GM19467 (cell line): ENCODE data around the gene GAS1.

Experiments used
- ATAC-seq: cut with Tn5 transposase; IDR thresholded peaks from one replicate; pipeline ENCODE4 v1.9.1; 2021; ENCODE audit warnings: mild to moderate bottlenecking, moderate library complexity; ENCODE audit not compliant: unreplicated experiment

Gene GAS1

DNA sequence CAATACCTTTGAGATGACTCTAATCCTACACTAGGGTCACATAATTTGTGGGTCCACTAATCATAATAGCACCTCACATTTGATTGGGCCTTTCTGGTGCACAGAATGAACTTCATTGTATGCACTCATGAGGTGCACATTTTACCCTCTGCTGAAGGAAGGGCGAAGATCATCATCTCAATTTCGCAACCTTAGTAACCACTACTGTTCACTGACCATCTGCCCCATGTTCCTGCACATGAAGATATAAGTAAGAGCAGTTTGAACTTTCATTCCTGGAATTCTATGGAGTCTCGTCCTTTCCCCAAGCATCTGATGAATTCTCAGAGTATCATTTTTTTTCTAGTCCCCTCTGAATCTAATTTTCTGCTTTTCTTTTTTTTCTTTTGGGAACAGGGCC is 21.2 kb downstream of the GAS1 start:
- ATAC-seq: no peak

- no peak for ATAC-seq
These were observed 21.6 kb downstream of the GAS1 start for GRCh38 chr9:86925686-86926085.

DNA sequence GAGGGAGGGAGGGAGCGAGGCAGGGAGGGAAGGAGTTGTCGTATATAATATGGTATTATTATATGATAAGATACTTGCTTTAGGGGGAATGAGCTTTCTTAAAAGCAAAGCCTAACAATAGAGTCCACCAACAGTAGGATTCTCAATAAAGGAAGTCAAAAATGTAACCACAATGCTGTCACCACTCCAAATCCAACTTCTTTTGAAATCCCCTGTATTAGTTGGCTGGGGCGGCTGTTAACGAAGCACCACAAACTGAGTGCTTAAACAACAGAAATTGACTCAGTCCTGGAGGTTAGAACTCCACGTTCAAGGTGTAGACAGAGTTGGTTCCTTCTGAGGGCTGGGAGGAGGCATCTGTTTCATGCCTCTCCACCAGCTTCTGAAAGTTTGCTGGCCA is 23.1 kb downstream of the GAS1 start:
- ATAC-seq: no peak

GRCh38 chr9:86921151-86921923 is 26.0 kb downstream of the GAS1 start:
- ATAC-seq: no peak

GRCh38 chr9:86918556-86918955 is 28.8 kb downstream of the GAS1 start:
- no peak for ATAC-seq

DNA sequence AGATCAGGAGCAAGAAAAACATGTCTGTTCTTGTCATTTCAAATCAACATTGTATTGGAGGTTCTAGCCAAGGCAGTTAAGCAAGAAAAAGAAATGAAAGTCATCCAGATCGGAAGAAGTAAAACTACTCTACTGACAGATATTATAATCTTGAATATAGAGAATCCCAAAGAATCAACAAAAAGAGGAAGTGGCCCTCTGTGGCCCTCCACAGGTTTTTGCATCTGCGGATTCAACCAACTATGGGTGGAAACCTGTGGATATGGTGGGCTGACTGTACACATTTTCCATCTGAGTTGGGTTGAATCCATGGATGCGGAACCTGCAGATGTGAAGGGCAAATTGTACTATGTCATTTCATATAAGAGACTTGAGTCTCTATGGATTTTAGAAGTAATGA is 35.1 kb downstream of the GAS1 start:
- no peak for ATAC-seq

DNA sequence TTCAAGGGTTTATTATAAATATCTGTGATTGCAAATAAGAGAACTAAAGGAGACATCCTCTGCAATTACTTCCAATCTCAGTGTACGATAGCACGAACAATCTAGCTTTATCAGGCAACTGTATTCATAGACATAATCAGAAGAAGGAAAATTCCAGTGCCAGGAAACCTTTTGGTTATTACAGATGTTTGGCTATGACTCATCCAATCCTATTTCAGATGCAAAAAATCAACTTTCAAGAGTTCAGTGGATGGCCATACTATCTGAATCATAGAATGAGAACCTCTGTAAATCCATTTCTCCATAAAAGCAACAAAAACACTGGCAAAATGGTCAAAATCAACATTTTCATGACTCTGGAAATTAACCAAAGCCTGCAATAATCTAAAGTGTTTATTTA is 37.9 kb downstream of the GAS1 start:
- no peak for ATAC-seq

DNA sequence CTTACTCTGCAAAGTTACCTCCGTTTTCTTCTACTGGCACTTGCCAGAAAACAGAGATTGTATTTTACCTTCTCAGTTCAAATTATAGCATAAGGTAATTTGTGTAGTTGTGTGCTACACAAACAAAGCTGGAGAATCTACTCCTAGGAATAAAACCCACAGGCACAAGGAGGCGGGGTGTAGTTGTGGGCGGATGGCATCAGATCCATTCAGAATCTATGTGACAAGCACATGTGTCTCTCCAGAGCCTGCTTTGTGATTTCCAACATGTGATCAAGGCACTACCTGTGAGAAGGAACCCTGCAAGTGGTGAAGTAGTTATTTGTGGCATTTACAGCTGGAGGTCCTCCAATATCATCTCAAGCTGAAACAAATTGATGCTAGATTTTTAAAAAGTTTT is 39.0 kb downstream of the GAS1 start:
- no peak for ATAC-seq

- ATAC-seq: no peak
These were observed 40.0 kb downstream of the GAS1 start for GRCh38 chr9:86907346-86907745.

- ATAC-seq: no peak
These were observed 43.6 kb downstream of the GAS1 start for GRCh38 chr9:86903734-86904085.

DNA sequence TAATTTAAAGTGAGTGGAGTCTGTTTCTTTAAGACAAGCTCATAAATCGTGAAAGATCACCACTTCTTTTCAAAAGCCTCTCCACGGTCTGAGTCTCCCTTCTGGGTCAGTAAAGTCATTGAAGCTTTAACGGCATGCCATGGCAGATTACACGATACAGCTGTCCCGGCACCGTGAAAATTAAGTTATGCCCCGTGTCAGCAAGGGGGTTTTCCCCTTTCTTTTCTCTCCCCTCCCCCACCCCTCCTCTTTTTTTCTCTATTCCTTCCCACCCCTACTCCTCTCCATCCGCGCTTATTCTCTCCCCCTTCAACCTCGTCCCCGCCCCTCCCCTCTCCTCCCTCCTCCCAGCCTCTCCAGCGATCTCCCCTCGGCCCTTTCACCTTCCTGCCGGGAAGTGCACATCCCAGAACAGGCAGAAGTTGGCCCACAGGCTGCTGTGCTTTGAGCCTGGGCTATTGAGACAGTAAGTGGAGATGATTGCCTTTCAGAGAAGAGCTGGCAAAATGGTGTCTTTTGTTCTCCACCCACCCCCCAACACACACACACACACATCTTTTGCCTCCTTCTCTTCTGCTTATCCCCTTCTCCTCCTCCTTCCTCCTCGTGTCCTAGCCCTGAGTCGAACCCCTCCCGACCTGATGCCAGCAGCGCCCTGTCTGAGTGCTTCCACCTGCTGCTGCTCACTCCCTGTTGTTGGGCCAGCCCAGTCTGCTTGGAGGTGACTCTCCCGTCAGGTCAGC is 44.1 kb downstream of the GAS1 start:
- ATAC-seq: no peak

- ATAC-seq: no peak
These were observed 44.7 kb downstream of the GAS1 start for GRCh38 chr9:86902586-86902985.

- no peak for ATAC-seq
These were observed 45.1 kb downstream of the GAS1 start for GRCh38 chr9:86902176-86902575.

DNA sequence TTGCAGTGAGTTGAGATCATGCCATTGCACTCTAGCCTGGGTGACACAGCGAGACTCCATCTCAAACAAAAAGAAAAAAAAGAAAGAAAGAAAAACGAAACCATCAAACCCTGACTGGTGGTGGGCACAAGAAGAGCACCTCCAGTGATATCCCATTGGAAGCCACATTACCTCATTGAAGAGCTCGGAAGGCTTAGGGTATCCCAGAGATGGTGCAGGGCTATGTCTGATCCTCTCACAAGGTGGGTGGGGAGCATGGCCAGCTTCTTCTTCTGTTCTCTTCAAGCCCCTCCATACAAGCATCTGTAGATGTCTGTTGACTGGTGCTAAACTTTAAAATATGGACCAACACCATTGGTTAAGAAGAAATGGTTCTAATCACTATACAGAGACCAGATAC is 45.8 kb downstream of the GAS1 start:
- ATAC-seq: no peak
